ENCODE data around the gene STRN. TPM values are rescaled to one million over a fixed set of nuclear protein-coding genes. Genes with fewer than 3 reads are reported as not detected.

STRN gene
- total and polyA plus RNA-seq, 12 donors: 2.6 to 36.9 (median 18.1) TPM

- no peak overlapping the region for H3K27ac ChIP-seq
- WGBS, 4 donors: 74 to 83% (median 79%) methylated on average over 4 of the region's 4 CpGs
- H3K36me3 ChIP-seq (replicated peaks in 1 of 2): no peaks in the 10 kb centered on the region
- intact Hi-C loops (cut with DNase I): no loop called here
- H3K27me3 ChIP-seq: no peaks in the 10 kb centered on the region
- H3K9me3 ChIP-seq (replicated peaks in 1 of 3): no peaks in the 10 kb centered on the region
- no peak for TF ChIP-seq POLR2A (IDR thresholded peaks at IDR 0.05)
- TF ChIP-seq, protein P1, sequence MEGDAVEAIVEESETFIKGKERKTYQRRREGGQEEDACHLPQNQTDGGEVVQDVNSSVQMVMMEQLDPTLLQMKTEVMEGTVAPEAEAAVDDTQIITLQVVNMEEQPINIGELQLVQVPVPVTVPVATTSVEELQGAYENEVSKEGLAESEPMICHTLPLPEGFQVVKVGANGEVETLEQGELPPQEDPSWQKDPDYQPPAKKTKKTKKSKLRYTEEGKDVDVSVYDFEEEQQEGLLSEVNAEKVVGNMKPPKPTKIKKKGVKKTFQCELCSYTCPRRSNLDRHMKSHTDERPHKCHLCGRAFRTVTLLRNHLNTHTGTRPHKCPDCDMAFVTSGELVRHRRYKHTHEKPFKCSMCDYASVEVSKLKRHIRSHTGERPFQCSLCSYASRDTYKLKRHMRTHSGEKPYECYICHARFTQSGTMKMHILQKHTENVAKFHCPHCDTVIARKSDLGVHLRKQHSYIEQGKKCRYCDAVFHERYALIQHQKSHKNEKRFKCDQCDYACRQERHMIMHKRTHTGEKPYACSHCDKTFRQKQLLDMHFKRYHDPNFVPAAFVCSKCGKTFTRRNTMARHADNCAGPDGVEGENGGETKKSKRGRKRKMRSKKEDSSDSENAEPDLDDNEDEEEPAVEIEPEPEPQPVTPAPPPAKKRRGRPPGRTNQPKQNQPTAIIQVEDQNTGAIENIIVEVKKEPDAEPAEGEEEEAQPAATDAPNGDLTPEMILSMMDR (IDR thresholded peaks at IDR 0.05): no peak
- peak in 1 of 7 donors; percentile 8 for DNase-seq
- H3K4me1 ChIP-seq (replicated peaks in 1 of 2): no peaks in the 10 kb centered on the region
- H3K4me3 ChIP-seq: no peak overlapping the region
These were observed 147.1 kb downstream of the STRN start for GRCh38 chr2:36819095-36819711.

- H3K9me3 ChIP-seq (replicated peaks in 1 of 3): no peaks in the 10 kb centered on the region
- no peaks in the 10 kb centered on the region for H3K36me3 ChIP-seq (replicated peaks in 1 of 2)
- WGBS, 4 donors: 67 to 88% (median 71%) methylated on average over 2 of the region's 2 CpGs
- H3K27me3 ChIP-seq: no peaks in the 10 kb centered on the region
- H3K27ac ChIP-seq: no peak overlapping the region
- H3K4me3 ChIP-seq: no peak overlapping the region
- H3K4me1 ChIP-seq (replicated peaks in 1 of 2): no peaks in the 10 kb centered on the region
- DNase-seq: no peak
- intact Hi-C loops (cut with DNase I): no loop called here
- no peak for TF ChIP-seq POLR2A (IDR thresholded peaks at IDR 0.05)
- TF ChIP-seq, protein P1 (IDR thresholded peaks at IDR 0.05): no peak
These were observed 147.8 kb downstream of the STRN start for GRCh38 chr2:36818542-36818941.

- Histone ChIP-seq H3K27ac (no peak overlapping the region), H3K9me3 (replicated peaks in 1 of 3) (no peaks in the 10 kb centered on the region), H3K36me3 (replicated peaks in 1 of 2) (no peaks in the 10 kb centered on the region), H3K4me3 (no peak overlapping the region), H3K27me3 (no peaks in the 10 kb centered on the region), H3K4me1 (replicated peaks in 1 of 2) (no peaks in the 10 kb centered on the region)
- intact Hi-C loops (cut with DNase I): no loop called here
- 33 to 47% (median 38%) methylated on average over 5 to 6 of the region's 6 CpGs for WGBS, 4 donors
- TF ChIP-seq, protein P1 (IDR thresholded peaks at IDR 0.05): no peak
- no peak for TF ChIP-seq POLR2A (IDR thresholded peaks at IDR 0.05)
- peak in 1 of 7 donors; percentile 11 for DNase-seq
These were observed 154.1 kb downstream of the STRN start for GRCh38 chr2:36812196-36812595.

DNA sequence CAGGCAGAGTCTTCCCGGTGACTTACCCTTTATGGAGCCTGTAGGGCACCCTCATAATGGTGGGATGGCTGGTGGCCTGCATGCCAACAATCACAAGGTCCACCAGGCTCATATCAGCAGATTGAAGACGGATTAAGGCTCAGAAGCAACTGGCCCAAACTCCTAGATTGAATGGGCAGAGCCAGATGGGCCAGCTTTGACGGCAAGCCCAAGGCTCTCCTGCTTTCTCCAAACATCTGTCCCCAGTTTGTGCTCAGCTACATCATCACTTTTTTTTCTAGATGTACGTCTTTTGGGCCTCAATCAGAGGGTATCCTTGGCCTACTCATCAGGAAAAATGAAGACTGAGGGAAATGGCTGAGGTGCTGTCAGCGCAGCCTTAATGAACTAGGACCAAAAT, 155.3 kb downstream of the STRN start:
- Histone ChIP-seq H3K36me3 (replicated peaks in 1 of 2) (no peaks in the 10 kb centered on the region), H3K27me3 (no peaks in the 10 kb centered on the region), H3K9me3 (replicated peaks in 1 of 3) (no peaks in the 10 kb centered on the region), H3K4me3 (no peak overlapping the region), H3K4me1 (replicated peaks in 1 of 2) (no peaks in the 10 kb centered on the region), H3K27ac (no peak overlapping the region)
- TF ChIP-seq POLR2A (IDR thresholded peaks at IDR 0.05): no peak
- TF ChIP-seq, protein P1 (IDR thresholded peaks at IDR 0.05): no peak
- intact Hi-C loops (cut with DNase I): no loop called here
- no peak for DNase-seq
- 88 to 90% (median 89%) methylated on average over 5 of the region's 5 CpGs for WGBS, 4 donors
